GM12874 (cell line): ENCODE measurements around the gene PTRHD1.

Experiments
- CTCF ChIP-seq: IDR thresholded peaks from 2 replicates; pipeline ENCODE4 v1.5.1; 2011; ENCODE audit warnings: low read depth, mild to moderate bottlenecking, control low read depth, low read length, moderate library complexity; ENCODE audit not compliant: insufficient read depth

PTRHD1 gene

GRCh38 chr2:24809316-24810007 lies 16.3 kb upstream of the PTRHD1 start:
- TF ChIP-seq CTCF, result no peak

- TF ChIP-seq CTCF, result no peak
Measured at GRCh38 chr2:24806661-24807036, 13.5 kb upstream of the PTRHD1 start.

- no peak for TF ChIP-seq CTCF
Measured at GRCh38 chr2:24797644-24798043, 4.5 kb upstream of the PTRHD1 start.

- no peak for TF ChIP-seq CTCF
Measured at GRCh38 chr2:24793761-24794435, 707 bp upstream of the PTRHD1 start.

GRCh38 chr2:24792542-24792873 lies 683 bp downstream of the PTRHD1 start:
- TF ChIP-seq CTCF, result no peak

GRCh38 chr2:24791452-24791851 lies 1.7 kb downstream of the PTRHD1 start:
- TF ChIP-seq CTCF, result no peak

- no peak for TF ChIP-seq CTCF
Measured at GRCh38 chr2:24788816-24789215, 4.4 kb downstream of the PTRHD1 start.
